WI38 (cell line): Measurements from ENCODE around the gene REL.

ENCODE experiments used
- H3K4me3 ChIP-seq: 2 replicates; pipeline ENCODE4 v1.5.1; 2011; ENCODE audit warnings: low read depth, mild to moderate bottlenecking, control low read depth, low read length
- TF ChIP-seq, protein P1 (sequence below): IDR thresholded peaks from 2 replicates; pipeline ENCODE4 v1.5.1; 2012; ENCODE audit warnings: low read depth, mild to moderate bottlenecking, control low read depth, low read length

Gene REL

DNA sequence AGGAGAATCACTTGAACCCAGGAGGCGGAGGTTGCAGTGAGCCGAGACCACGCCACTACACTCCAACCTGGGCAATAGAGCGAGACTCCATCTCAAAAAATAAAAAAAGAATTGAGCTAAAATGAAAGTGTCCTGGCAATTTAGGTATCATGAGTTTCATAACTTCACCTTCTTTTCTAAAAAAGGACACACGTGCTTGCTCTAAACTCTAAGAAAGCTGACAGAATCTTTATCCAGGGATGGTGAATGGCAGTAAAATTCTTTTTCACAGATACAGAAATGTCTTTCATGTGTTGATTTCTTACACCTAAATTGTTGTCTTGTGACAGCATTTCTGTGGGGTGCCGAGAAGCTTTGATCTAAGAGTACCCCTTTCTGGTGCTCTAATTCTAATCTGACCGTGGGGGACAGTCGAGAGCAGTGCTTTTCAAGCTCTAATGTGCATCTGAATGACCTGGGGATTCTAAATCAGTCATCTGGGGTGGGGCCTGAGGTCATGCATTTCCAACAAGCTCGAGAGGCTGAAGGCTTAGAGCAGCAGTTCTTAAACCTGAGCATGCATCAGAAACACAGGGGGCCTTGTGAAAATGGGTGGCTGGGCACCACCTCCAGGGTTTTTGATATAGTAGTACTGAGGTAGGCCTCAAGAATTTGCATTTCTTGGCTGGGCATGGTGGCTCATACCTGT is 42.1 kb upstream of the REL start:
- TF ChIP-seq, protein P1, sequence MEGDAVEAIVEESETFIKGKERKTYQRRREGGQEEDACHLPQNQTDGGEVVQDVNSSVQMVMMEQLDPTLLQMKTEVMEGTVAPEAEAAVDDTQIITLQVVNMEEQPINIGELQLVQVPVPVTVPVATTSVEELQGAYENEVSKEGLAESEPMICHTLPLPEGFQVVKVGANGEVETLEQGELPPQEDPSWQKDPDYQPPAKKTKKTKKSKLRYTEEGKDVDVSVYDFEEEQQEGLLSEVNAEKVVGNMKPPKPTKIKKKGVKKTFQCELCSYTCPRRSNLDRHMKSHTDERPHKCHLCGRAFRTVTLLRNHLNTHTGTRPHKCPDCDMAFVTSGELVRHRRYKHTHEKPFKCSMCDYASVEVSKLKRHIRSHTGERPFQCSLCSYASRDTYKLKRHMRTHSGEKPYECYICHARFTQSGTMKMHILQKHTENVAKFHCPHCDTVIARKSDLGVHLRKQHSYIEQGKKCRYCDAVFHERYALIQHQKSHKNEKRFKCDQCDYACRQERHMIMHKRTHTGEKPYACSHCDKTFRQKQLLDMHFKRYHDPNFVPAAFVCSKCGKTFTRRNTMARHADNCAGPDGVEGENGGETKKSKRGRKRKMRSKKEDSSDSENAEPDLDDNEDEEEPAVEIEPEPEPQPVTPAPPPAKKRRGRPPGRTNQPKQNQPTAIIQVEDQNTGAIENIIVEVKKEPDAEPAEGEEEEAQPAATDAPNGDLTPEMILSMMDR = no peak
- no peak overlapping the region for H3K4me3 ChIP-seq

DNA sequence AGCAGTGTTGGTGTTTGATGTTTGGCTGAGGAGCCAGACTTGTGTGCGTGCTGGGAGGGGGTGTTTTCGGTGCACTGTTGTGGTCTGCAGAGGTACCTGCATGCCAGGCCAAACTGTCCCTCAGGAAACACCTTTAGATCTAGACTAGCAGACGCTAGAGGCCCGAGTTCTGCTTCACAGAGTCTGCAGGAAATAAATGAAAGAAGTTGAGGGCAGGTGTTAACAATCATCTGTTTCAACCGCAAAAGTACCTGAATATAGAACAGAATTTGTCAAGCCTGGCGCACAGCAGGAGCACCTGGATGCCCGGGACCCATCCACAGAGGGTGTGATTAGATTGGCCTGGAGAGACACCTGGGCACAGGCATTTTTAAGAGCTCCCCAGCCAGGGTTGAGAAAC is 40.5 kb upstream of the REL start:
- no peak overlapping the region for H3K4me3 ChIP-seq
- TF ChIP-seq, protein P1 = no peak

DNA sequence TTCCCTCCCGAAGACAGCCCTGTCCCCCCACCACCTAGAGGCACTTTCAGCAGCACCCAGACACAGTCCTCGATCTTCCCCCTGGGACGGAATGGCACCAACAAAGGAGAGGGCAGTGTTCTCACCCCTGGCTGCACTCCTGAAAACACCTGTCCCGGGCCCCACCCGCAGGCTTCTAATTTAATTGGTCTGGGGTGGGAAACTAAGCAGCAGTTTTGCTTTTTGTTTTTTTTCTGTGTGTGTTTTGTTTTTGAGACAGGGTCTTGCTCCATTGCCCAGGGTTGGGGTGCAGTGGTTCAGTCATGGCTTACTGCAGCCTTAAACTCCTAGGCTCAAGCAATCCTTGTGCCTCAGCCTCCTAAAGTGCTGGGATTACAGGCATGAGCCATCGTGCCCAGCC is 38.4 kb upstream of the REL start:
- no peak overlapping the region for H3K4me3 ChIP-seq
- TF ChIP-seq, protein P1 = no peak

DNA sequence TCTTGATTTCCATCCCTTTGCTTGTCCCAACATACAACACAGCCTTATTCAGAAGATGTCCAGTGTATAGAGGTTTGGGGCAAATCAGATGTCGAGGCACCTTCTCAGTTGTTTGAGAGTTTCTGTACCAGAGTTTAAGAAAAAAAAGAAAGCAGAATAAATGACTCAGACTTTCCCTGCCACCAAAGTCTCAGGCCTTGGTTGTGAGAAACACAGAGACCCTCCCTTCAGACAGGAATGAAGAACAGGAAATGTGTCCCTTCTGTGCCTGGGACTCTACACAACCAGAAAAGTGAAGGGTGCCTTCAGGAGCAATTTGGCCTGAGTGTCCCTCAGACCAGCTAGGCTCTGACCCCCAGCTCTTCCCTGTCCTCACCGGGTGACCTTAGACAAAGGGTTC is 37.3 kb upstream of the REL start:
- TF ChIP-seq, protein P1 = no peak
- no peak overlapping the region for H3K4me3 ChIP-seq

DNA sequence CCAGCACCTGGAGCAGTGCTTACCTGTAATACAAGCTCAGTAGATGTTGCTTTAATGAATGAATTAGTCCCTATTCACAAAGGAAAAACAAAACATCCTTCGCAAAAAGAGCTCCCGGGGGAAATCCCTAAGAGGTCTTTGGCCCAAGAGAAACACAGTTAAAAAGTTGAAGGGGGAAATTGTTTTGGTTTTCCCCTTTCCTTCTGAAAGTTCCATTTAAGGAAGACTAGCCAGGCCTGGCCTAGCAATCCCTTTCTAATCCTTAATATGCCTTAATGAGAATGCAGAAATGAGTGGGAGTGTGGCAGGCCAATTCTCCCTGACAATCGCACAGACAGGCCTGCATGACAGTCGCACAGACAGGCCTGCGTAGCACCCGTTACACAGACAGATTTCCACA is 33.5 kb upstream of the REL start:
- H3K4me3 ChIP-seq = no peak overlapping the region
- TF ChIP-seq, protein P1 = no peak

DNA sequence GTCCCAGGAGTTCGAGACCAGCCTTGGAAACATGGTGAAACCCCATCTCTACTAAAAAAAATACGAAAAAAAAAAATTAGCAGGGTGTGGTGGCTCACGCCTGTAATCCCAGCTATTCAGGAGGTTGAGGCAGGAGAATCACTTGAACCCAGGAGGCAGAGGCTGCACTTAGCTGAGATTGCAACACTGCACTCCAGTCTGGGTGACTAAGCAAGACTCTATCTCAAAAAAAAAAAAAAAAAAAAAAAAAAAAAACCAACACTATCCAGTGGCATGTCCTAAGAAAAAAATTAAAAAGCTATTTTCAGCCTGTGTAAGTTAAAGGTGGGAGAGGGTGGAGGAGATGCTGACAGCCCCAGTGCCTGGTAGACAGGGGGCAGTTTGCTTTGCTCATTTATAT is 32.2 kb upstream of the REL start:
- TF ChIP-seq, protein P1 = no peak
- no peak overlapping the region for H3K4me3 ChIP-seq

DNA sequence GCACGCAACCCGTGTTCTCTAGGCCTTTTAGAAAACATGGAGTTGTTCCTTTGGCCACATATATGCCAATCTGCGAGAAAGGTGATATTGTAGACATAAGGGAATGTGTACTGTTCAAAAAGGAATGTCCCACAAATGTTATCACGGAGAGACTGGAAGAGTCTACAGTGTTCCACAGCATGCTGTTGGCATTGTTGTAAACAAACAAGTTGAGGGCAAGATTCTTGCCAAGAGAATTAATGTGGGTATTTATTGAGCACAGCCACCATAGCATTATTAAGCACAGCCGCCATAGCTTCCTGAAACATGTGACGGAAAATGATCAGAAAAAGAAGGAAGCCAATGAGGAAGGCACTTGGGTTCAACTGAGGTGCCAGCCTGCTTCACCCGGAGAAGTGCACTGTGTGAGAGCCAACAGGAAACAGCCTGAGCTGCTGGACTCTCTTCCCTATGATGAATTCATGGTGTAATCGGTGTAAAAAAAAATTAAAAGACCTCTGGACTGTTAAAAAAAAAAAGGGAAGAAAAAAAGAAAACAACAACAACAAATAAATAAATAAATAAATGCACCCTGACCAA is 29.0 kb upstream of the REL start:
- TF ChIP-seq, protein P1 = no peak
- H3K4me3 ChIP-seq = no peak overlapping the region
